ENCODE results near the gene SYT13.
A peak's percentile ranks its signal among the peaks of the same experiment; 100 is the strongest.
"Not testable (repeated sequence)": the region's sequence is repeated elsewhere in the genome, so short reads cannot be mapped to it uniquely, and the experiment has no call there.

SYT13 gene

DNA sequence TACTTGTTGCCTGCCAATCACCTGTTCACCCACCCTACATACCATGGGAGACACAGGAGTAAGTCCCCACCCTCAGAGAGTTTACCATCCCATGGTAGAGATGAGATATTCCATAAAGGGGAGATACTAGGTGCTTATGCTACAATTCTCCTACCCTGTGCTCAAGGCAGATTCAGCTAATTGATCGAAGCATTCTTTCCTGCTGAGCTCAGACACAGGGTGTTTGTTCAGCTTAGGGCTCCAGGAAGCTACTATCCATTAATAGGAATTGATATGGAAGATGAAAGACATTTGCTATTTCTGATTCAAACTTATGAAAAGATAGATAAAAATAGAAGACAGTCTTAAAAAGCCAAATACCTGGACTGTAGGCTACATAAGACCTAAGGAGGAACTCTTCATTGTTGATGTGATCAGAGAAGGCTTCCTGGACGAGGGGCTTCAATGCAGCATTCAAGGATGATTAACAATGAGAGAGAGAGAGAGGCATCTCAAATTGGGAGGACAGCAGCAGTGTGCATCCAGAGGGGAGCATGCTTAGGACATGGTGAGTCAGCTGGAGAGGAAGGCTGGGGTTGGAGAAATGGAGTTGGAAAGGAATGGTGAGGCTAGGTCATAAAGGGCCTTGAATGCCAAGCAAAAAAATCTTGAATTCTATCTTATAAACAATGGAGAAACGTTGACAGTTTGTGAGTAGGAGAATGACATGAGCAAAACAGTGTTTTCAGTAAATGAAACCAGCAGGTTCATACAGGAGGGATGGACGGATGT, 15.0 kb downstream of the SYT13 start:
- no peak for DNase-seq

DNA sequence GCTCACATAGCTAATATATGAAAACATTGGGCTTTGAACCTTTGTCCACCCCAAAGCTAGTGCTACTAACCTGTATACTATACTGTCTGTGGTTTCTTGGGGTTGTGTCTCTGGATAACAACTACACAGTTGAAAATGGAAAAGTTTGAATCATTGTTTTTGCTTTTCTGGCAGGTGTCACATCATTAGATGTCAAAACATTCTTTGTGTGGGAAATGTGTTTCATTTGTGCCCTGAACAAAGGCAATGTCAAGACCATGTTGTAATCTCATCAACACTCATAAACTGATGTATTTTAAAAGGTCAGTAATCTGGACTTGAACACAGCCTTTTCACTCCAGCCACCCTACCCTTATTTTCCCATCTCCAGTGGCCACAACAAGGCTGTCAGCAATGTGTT, 16.5 kb downstream of the SYT13 start:
- no peak for DNase-seq

DNA sequence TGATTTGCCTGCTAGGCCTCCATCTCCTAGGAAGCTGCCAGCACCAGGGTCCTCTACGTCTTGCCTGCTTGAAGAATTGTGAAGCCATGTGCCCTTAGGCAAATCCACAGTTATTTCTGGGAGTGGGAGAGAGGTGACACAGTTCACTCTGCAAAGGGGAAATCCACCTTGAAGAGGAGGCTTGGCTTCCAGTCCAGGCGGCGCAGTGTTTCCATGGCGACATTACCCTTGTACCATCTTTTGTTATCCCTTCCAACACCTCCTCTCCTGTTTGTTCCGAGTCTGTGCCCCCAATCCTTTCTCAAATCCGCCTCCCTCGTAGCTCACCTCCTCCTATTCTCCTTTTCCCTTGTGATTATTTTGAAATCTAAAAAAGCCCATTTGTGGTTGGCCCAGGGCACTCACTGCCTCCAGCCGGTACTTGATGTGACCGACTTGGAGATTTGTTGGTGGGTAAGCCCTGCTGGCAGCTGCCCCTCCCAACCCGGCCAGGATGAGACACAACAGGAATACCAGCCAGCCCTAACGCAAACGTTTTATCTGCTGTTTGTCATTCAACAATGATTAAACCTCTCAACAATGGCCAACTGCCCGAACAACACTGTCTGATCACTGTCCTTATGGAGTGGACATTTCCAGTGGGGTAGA, 18.4 kb downstream of the SYT13 start:
- no peak for DNase-seq

DNA sequence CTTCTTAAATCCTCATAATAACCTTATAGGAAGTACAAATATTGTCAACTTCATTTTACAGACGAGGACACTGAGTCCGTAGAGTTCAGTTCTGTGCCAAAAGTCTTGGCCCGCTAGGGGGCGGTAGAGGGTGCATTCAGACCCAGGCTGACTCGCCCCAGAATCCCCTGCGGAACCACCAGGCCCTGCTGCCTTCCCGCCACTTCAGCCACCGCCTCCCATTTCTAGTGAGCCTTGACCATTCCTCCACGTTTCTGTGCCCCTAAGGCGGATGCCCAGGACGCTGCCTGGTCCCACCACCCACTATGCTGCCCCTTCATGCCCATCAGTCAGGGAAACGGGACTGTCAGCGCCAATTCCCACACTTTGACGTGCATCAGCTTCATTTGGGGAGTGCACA, 19.1 kb downstream of the SYT13 start:
- peak; percentile 30 to 45 for DNase-seq

GRCh38 chr11:45266676-45267020, 19.5 kb downstream of the SYT13 start:
- DNase-seq = no peak

- no peak for DNase-seq
These were observed 20.0 kb downstream of the SYT13 start for GRCh38 chr11:45265969-45266675.

- no peak for DNase-seq
These were observed 21.2 kb downstream of the SYT13 start for GRCh38 chr11:45264839-45265515.

- DNase-seq = no peak
These were observed 22.4 kb downstream of the SYT13 start for GRCh38 chr11:45263773-45264172.

GRCh38 chr11:45262900-45263299, 23.2 kb downstream of the SYT13 start:
- no peak for DNase-seq

GRCh38 chr11:45260071-45260470, 26.1 kb downstream of the SYT13 start:
- DNase-seq = no peak

- no peak for DNase-seq
These were observed 26.5 kb downstream of the SYT13 start for GRCh38 chr11:45259592-45259991.

DNA sequence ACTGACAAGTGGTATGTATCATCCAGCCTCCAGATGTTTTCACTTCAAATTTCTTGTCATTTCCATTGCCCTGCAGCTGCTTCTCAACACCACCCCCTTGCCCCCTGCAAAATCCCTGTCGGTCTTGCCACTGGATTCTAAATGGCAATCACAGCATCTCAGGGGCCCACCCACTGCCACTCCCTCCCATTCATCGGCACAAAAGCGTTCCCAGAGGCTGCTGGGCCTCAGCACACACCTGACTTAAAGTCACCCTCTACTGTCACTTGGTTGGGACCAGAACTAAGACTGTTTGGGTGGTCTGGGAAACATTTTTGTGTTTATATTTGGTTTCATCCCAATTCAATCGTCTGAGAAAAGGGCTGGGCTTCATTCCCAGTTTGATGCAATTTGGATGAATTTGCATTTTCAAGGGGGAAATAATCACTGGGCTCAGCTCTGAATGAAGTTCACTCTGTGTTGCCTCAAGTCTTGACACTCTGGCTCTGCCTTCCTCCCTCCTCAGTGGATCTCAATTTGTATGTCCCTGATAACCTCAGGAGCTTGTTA, 27.1 kb downstream of the SYT13 start:
- DNase-seq = no peak

GRCh38 chr11:45254070-45254469, 32.1 kb downstream of the SYT13 start:
- no peak for DNase-seq

GRCh38 chr11:45253640-45254039, 32.5 kb downstream of the SYT13 start:
- no peak for DNase-seq

DNA sequence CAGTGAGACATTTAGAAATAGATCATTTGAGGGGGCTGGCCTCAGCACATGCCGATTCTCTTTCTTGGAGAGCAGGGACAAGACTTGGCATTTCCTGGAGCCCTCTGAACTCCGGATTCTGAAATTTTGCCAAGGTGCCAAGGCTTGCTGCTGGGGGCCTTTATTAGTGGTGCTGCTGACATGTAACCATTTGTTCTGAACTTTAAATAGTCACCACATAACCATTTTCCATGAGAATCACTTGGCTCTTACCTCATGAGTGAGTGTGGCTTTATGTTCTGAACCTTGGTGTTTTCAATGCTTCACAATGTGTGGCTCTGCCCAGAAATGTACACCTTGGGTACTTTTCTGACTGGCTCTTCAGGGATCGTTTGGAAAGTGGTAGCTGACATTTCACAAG, 33.3 kb downstream of the SYT13 start:
- DNase-seq = no peak

DNA sequence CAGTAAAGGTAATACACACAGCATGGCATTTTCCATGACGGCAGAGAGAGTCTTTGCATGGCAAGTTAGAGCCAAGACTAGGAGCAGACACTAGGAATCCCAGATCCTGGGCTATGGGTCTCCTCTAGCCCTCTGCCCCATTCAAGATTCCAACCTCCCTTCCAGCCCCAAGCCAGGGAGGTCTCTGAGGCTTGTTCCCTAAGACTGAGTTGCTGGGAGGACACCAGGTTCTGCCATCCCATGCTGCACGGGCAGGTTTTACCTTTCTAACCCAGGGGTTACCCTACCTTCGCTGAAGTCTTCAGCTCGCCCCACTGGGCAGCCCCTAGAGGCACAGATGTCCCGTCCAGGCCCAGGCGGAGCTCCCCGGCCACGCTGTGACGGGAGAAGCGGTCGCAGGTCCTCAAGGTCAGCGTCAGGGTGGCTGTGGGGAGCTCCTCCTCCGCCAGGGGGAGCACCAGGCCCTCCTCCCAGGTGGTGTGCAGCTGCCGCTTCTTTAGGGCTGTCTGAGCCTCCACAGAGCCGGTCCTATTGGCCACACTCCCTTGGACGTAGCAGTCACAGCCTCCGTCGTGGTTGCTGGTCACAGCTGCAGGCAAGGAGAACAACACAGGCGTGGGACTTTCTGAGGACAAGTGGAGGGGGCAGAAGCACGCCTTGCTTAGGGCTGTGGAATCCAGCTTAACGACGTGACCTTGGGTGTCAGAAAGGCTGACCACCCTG, 33.8 kb downstream of the SYT13 start:
- DNase-seq = peak; percentile 41 to 52

GRCh38 chr11:45250035-45250718, 36.0 kb downstream of the SYT13 start:
- no peak for DNase-seq

DNA sequence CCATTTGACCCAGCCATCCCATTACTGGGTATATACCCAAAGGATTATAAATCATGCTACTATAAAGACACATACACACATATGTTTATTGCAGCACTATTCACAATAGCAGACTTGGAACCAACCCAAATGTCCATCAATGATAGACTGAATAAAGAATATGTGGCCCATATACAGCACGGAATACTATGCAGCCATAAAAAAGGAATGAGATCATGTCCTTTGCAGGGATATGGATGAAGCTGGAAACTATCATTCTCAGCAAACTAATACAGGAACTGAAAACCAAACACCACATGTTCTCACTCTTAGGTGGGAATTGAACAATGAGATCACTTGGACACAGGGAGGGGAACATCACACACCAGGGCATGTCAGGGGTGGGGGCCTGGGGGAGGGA, 36.8 kb downstream of the SYT13 start:
- DNase-seq = not testable (repeated sequence)

DNA sequence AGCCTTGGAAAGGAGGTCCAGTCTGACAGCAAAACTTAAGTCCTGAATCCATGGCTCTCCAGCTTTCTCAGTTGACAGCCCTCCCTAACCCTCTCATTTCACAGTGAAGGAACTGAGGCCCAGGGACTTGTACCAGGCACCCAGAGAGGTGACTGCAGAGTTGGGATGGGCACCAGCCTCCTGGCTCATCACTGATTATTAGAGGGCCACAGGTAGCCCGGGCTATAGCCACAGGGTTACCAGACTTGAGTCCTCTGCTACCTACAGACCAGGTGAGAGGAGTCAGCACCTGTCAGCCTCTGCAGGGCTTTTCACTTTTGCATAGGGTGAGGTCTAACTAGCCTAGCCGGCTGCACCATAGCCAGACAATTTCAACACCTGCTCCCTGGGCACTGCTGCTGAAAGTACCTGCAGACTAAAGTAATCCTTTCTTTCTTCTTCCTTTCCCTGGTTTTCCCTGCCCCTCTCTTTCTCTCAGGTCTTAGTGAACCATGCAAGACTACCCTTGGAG, 37.6 kb downstream of the SYT13 start:
- no peak for DNase-seq

GRCh38 chr11:45247433-45247832, 38.7 kb downstream of the SYT13 start:
- no peak for DNase-seq

DNA sequence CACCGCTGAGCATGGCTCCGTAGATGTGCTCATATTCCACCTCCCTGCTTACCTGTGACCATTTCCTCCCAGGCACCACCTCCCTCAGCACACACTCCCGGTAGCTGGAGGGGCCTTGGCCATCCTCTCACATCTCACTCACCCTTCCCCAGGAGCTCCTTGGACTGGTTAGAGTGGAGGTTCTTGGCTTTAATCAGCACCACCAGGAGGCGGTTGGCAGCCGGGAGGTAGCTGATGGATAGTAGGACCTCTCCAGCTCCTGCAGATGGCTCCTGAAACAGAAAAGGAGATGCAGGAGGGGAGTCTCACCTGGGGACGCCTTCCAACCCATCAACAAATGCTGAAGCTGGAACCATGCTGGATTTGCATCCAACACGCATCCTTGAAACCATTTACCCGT, 39.9 kb downstream of the SYT13 start:
- no peak for DNase-seq
